DOHH2 (cell line): ENCODE data around the gene HSD17B12.

ENCODE experiments used
- H3F3A ChIP-seq: fragments of 200-600 bp; sonication (generic), shearing (Covaris generic); 2 replicates; pipeline ENCODE4 v1.6.0; 2016; ENCODE audit warnings: antibody characterized with exemption, mild to moderate bottlenecking; ENCODE audit not compliant: control insufficient read depth, insufficient read depth
- H3K27ac ChIP-seq: fragments of 200-600 bp; sonication (generic); 2 replicates; pipeline ENCODE4 v1.5.1; 2014; ENCODE audit warnings: low read depth, mild to moderate bottlenecking, low read length, moderate library complexity
- H3K27me3 ChIP-seq: fragments of 200-600 bp; sonication (generic); 2 replicates; pipeline ENCODE4 v1.6.1; 2014; ENCODE audit warnings: mild to moderate bottlenecking, low read length, mixed read lengths; ENCODE audit not compliant: control insufficient read depth
- H3K36me3 ChIP-seq: fragments of 200-600 bp; sonication (generic); 2 replicates; pipeline ENCODE4 v1.6.1; 2014; ENCODE audit warnings: mild to moderate bottlenecking, low read length, moderate library complexity, mixed read lengths; ENCODE audit not compliant: control insufficient read depth
- H3K4me1 ChIP-seq: fragments of 200-600 bp; sonication (generic); 2 replicates; pipeline ENCODE4 v1.6.1; 2014; ENCODE audit warnings: mild to moderate bottlenecking, low read length, mixed read lengths; ENCODE audit not compliant: control insufficient read depth
- H3K4me2 ChIP-seq: fragments of 200-600 bp; sonication (generic); 2 replicates; pipeline ENCODE4 v1.6.0; 2014; ENCODE audit warnings: mild to moderate bottlenecking, low read length, moderate library complexity
- H3K4me3 ChIP-seq: fragments of 200-600 bp; sonication (generic); 2 replicates; pipeline ENCODE4 v1.5.1; 2014; ENCODE audit warnings: mild to moderate bottlenecking, low read length, mixed read lengths
- H3K79me2 ChIP-seq: fragments of 200-600 bp; sonication (generic); 2 replicates; pipeline ENCODE4 v1.6.1; 2014; ENCODE audit warnings: mild to moderate bottlenecking, low read length, mixed read lengths; ENCODE audit not compliant: control insufficient read depth
- H3K9me2 ChIP-seq: fragments of 200-600 bp; sonication (generic); replicated peaks from 2 replicates; pipeline ENCODE4 v1.6.1; 2014; ENCODE audit warnings: mild to moderate bottlenecking, low read length, mixed read lengths; ENCODE audit not compliant: control insufficient read depth
- H3K9me3 ChIP-seq: fragments of 200-600 bp; sonication (generic); 2 replicates; pipeline ENCODE4 v1.6.1; 2014; ENCODE audit warnings: antibody characterized with exemption, low read length, mixed read lengths; ENCODE audit not compliant: control insufficient read depth, insufficient read depth
- H4K20me1 ChIP-seq: fragments of 200-600 bp; sonication (generic); 2 replicates; pipeline ENCODE4 v1.6.0; 2014; ENCODE audit warnings: low read depth, mild to moderate bottlenecking, antibody characterized with exemption, low read length, moderate library complexity; ENCODE audit not compliant: control insufficient read depth, insufficient read depth
- EZH2phosphoT487 ChIP-seq: fragments of 200-600 bp; sonication (generic); IDR thresholded peaks from 2 replicates; pipeline ENCODE4 v1.6.1; 2017; ENCODE audit warnings: borderline replicate concordance, mild to moderate bottlenecking, antibody characterized with exemption, low read length, moderate library complexity, mixed read lengths
- TF ChIP-seq, protein P1 (sequence below): fragments of 200-600 bp; sonication (generic); IDR thresholded peaks from one replicate; pipeline ENCODE4 v1.5.1; 2014; ENCODE audit warnings: antibody characterized with exemption, mild to moderate bottlenecking, low read depth, low read length; ENCODE audit not compliant: poor library complexity, severe bottlenecking

Gene HSD17B12

DNA sequence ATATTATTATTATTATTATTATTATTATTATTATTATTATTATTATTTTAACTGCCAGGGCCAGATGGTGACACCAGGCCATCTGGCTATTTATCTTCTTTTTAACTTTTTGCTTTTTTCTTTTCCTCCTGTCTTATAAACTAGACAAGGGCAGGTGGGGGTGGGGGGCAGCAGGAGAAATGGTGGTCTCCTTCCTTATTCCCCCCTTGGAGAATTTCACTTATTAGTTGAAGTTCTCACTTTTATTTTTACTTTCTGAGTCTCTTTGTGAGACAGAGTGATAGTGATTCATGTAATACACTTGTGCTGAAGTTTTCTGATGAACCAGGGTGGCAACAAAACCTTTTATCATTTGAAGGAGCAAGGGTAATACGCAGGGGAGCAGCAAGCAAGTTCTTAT, 103.8 kb downstream of the HSD17B12 start:
- peak overlapping the region; percentile 41 for H3K4me2 ChIP-seq
- H3K4me1 ChIP-seq, result peaks cover 51% of the 10 kb centered on the region
- peak overlapping the region; percentile 67 for H3K27ac ChIP-seq
- TF ChIP-seq, protein P1, sequence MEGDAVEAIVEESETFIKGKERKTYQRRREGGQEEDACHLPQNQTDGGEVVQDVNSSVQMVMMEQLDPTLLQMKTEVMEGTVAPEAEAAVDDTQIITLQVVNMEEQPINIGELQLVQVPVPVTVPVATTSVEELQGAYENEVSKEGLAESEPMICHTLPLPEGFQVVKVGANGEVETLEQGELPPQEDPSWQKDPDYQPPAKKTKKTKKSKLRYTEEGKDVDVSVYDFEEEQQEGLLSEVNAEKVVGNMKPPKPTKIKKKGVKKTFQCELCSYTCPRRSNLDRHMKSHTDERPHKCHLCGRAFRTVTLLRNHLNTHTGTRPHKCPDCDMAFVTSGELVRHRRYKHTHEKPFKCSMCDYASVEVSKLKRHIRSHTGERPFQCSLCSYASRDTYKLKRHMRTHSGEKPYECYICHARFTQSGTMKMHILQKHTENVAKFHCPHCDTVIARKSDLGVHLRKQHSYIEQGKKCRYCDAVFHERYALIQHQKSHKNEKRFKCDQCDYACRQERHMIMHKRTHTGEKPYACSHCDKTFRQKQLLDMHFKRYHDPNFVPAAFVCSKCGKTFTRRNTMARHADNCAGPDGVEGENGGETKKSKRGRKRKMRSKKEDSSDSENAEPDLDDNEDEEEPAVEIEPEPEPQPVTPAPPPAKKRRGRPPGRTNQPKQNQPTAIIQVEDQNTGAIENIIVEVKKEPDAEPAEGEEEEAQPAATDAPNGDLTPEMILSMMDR, result no peak
- TF ChIP-seq EZH2phosphoT487, result no peak
- H3K27me3 ChIP-seq, result no peaks in the 10 kb centered on the region
- peaks cover 44% of the 10 kb centered on the region for H3K36me3 ChIP-seq
- H3K79me2 ChIP-seq, result peaks cover 54% of the 10 kb centered on the region
- H3K9me2 ChIP-seq, result no peaks in the 10 kb centered on the region
- H4K20me1 ChIP-seq, result no peaks in the 10 kb centered on the region
- H3K9me3 ChIP-seq, result peaks cover 7% of the 10 kb centered on the region
- peaks cover 18% of the 10 kb centered on the region for H3F3A ChIP-seq
- H3K4me3 ChIP-seq, result peak overlapping the region; percentile 22

GRCh38 chr11:43784866-43785265, 104.3 kb downstream of the HSD17B12 start:
- Histone ChIP-seq H3K36me3 (peaks cover 44% of the 10 kb centered on the region), H3K9me3 (peaks cover 7% of the 10 kb centered on the region), H3F3A (peaks cover 18% of the 10 kb centered on the region), H3K79me2 (peaks cover 54% of the 10 kb centered on the region), H3K4me3 (peak overlapping the region; percentile 22), H3K27ac (peak overlapping the region; percentile 67), H4K20me1 (no peaks in the 10 kb centered on the region), H3K4me1 (peaks cover 53% of the 10 kb centered on the region), H3K9me2 (no peaks in the 10 kb centered on the region), H3K4me2 (peak overlapping the region; percentile 41), H3K27me3 (no peaks in the 10 kb centered on the region)
- no peak for TF ChIP-seq EZH2phosphoT487
- TF ChIP-seq, protein P1, result no peak

DNA sequence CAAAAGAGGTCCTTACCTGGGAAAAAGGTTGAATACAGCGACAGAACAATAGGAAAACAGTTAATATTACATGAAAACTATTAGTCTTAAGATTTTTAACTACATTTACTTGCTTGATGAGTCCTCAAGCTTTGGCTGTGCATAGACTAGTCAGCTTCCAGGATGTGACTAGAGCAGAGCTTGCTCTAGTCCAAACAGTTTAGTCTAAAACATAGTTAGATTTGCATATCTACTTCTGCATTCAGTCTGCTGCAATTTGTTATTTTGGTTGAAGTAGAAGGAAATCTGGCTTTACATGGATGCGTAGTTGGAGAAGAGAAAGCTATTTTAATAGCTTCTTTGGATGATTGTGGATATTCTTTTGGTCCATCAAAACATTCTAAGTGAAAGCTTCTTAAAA, 104.8 kb downstream of the HSD17B12 start:
- H4K20me1 ChIP-seq, result no peaks in the 10 kb centered on the region
- peak overlapping the region; percentile 22 for H3K4me3 ChIP-seq
- H3K27ac ChIP-seq, result peak overlapping the region; percentile 67
- peak overlapping the region; percentile 41 for H3K4me2 ChIP-seq
- peaks cover 7% of the 10 kb centered on the region for H3K9me3 ChIP-seq
- no peaks in the 10 kb centered on the region for H3K9me2 ChIP-seq
- H3K36me3 ChIP-seq, result peaks cover 42% of the 10 kb centered on the region
- TF ChIP-seq EZH2phosphoT487, result no peak
- TF ChIP-seq, protein P1, result no peak
- H3K79me2 ChIP-seq, result peaks cover 55% of the 10 kb centered on the region
- H3K4me1 ChIP-seq, result peaks cover 53% of the 10 kb centered on the region
- no peaks in the 10 kb centered on the region for H3K27me3 ChIP-seq
- peaks cover 18% of the 10 kb centered on the region for H3F3A ChIP-seq

- peak overlapping the region; percentile 67 for H3K27ac ChIP-seq
- H3K79me2 ChIP-seq, result peaks cover 57% of the 10 kb centered on the region
- H3K9me2 ChIP-seq, result no peaks in the 10 kb centered on the region
- H3K36me3 ChIP-seq, result peaks cover 39% of the 10 kb centered on the region
- no peaks in the 10 kb centered on the region for H3K27me3 ChIP-seq
- TF ChIP-seq EZH2phosphoT487, result no peak
- TF ChIP-seq, protein P1, result no peak
- H3K9me3 ChIP-seq, result peaks cover 7% of the 10 kb centered on the region
- H3F3A ChIP-seq, result peaks cover 18% of the 10 kb centered on the region
- H4K20me1 ChIP-seq, result no peaks in the 10 kb centered on the region
- peak overlapping the region; percentile 41 for H3K4me2 ChIP-seq
- peaks cover 53% of the 10 kb centered on the region for H3K4me1 ChIP-seq
- no peak overlapping the region for H3K4me3 ChIP-seq
These were observed 105.5 kb downstream of the HSD17B12 start for GRCh38 chr11:43786016-43786415.
